ENCODE measurements around the gene PLXND1. TPM values are rescaled to one million over a fixed set of nuclear protein-coding genes. Genes with fewer than 3 reads are reported as not detected.

The PLXND1 gene
- total RNA-seq, 3 donors from 2014 or later (not counting 1 experiment from before 2014, with no cell fraction given) = 135 to 214 (median 189) TPM

- H3K36me3 ChIP-seq (ENCODE audit: control insufficient read depth, insufficient read depth, low read length) = peaks cover 13% of the 10 kb centered on the region
- no peak for ATAC-seq
- Mint-ChIP-seq H3K36me3 (no peaks in the 10 kb centered on the region), H3K27ac (no peak overlapping the region), H3K4me1 (peaks cover 38 to 55% of the 10 kb centered on the region in 2 donors), H3K4me3 (no peak overlapping the region), H3K27me3 (ENCODE audit: low read depth in 2 of 2) (peaks cover 5 to 7% of the 10 kb centered on the region in 2 donors), H3K9me3 (no peaks in the 10 kb centered on the region)
- intact Hi-C loops (cut with micrococcal nuclease) = no loop called here
- H3K4me3 ChIP-seq (ENCODE audit: low read length) = no peak overlapping the region
- 42% methylated on average over 14 of the region's 15 CpGs for WGBS (ENCODE audit: insufficient coverage)
- peak in 1 of 2 donors; percentile 36 for DNase-seq
- no peaks in the 10 kb centered on the region for H3K9me3 ChIP-seq (ENCODE audit: control insufficient read depth, insufficient read depth, low read length)
- H3K4me1 ChIP-seq (ENCODE audit: control insufficient read depth, insufficient read depth, low read length) = peaks cover 54% of the 10 kb centered on the region
- TF ChIP-seq, protein P1, sequence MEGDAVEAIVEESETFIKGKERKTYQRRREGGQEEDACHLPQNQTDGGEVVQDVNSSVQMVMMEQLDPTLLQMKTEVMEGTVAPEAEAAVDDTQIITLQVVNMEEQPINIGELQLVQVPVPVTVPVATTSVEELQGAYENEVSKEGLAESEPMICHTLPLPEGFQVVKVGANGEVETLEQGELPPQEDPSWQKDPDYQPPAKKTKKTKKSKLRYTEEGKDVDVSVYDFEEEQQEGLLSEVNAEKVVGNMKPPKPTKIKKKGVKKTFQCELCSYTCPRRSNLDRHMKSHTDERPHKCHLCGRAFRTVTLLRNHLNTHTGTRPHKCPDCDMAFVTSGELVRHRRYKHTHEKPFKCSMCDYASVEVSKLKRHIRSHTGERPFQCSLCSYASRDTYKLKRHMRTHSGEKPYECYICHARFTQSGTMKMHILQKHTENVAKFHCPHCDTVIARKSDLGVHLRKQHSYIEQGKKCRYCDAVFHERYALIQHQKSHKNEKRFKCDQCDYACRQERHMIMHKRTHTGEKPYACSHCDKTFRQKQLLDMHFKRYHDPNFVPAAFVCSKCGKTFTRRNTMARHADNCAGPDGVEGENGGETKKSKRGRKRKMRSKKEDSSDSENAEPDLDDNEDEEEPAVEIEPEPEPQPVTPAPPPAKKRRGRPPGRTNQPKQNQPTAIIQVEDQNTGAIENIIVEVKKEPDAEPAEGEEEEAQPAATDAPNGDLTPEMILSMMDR (IDR thresholded peaks at IDR 0.05) = no peak
- no peaks in the 10 kb centered on the region for H3K27me3 ChIP-seq (ENCODE audit: control insufficient read depth, insufficient read depth, low read length)
- no peak overlapping the region for H3K27ac ChIP-seq (ENCODE audit: low read length)
These were observed 52.8 kb downstream of the PLXND1 start for GRCh38 chr3:129553719-129554118.

GRCh38 chr3:129553171-129553570, 53.3 kb downstream of the PLXND1 start:
- TF ChIP-seq, protein P1 (IDR thresholded peaks at IDR 0.05) = no peak
- intact Hi-C loops (cut with micrococcal nuclease) = no loop called here
- H3K9me3 ChIP-seq (ENCODE audit: control insufficient read depth, insufficient read depth, low read length) = no peaks in the 10 kb centered on the region
- peaks cover 5 to 7% of the 10 kb centered on the region in 2 donors for H3K27me3 Mint-ChIP-seq (ENCODE audit: low read depth in 2 of 2)
- ATAC-seq (no peak), DNase-seq (no peak)
- no peak overlapping the region for H3K4me3 Mint-ChIP-seq
- H3K36me3 ChIP-seq (ENCODE audit: control insufficient read depth, insufficient read depth, low read length) = peaks cover 13% of the 10 kb centered on the region
- H3K36me3 Mint-ChIP-seq = no peaks in the 10 kb centered on the region
- no peak overlapping the region for H3K27ac ChIP-seq (ENCODE audit: low read length)
- no peaks in the 10 kb centered on the region for H3K27me3 ChIP-seq (ENCODE audit: control insufficient read depth, insufficient read depth, low read length)
- peaks cover 35 to 55% of the 10 kb centered on the region in 2 donors for H3K4me1 Mint-ChIP-seq
- no peak overlapping the region for H3K4me3 ChIP-seq (ENCODE audit: low read length)
- H3K9me3 Mint-ChIP-seq = no peaks in the 10 kb centered on the region
- H3K27ac Mint-ChIP-seq = peak overlapping the region in 1 of 2 donors; percentile 8
- H3K4me1 ChIP-seq (ENCODE audit: control insufficient read depth, insufficient read depth, low read length) = peaks cover 49% of the 10 kb centered on the region
- WGBS (ENCODE audit: insufficient coverage) = 81% methylated on average over 6 of the region's 6 CpGs

- H3K4me1 Mint-ChIP-seq = peaks cover 28 to 49% of the 10 kb centered on the region in 2 donors
- H3K9me3 Mint-ChIP-seq = no peaks in the 10 kb centered on the region
- peaks cover 42% of the 10 kb centered on the region for H3K4me1 ChIP-seq (ENCODE audit: control insufficient read depth, insufficient read depth, low read length)
- H3K4me3 Mint-ChIP-seq = peak overlapping the region; percentile 51
- TF ChIP-seq, protein P1 (IDR thresholded peaks at IDR 0.05) = no peak
- no peak for DNase-seq
- H3K36me3 Mint-ChIP-seq = no peaks in the 10 kb centered on the region
- H3K36me3 ChIP-seq (ENCODE audit: control insufficient read depth, insufficient read depth, low read length) = peaks cover 13% of the 10 kb centered on the region
- H3K27ac Mint-ChIP-seq = peak overlapping the region in 1 of 2 donors; percentile 8
- H3K27me3 ChIP-seq (ENCODE audit: control insufficient read depth, insufficient read depth, low read length) = no peaks in the 10 kb centered on the region
- no peaks in the 10 kb centered on the region for H3K9me3 ChIP-seq (ENCODE audit: control insufficient read depth, insufficient read depth, low read length)
- peaks cover 5 to 7% of the 10 kb centered on the region in 2 donors for H3K27me3 Mint-ChIP-seq (ENCODE audit: low read depth in 2 of 2)
- no peak overlapping the region for H3K4me3 ChIP-seq (ENCODE audit: low read length)
- ATAC-seq = no peak
- intact Hi-C loops (cut with micrococcal nuclease) = no loop called here
- 86% methylated on average over 10 of the region's 10 CpGs for WGBS (ENCODE audit: insufficient coverage)
- H3K27ac ChIP-seq (ENCODE audit: low read length) = no peak overlapping the region
These were observed 54.0 kb downstream of the PLXND1 start for GRCh38 chr3:129552287-129553050.
